ENCODE results near the gene SCGB3A2.

GRCh38 chr5:147842869-147843268 lies 35.6 kb upstream of the SCGB3A2 start:
- TF ChIP-seq CTCF (conservative IDR thresholded peaks at IDR 0.05; ENCODE audit: low read depth, low read length) (no peak), EZH2 (IDR thresholded peaks at IDR 0.05; ENCODE audit: low read length, unreplicated experiment) (no peak)

Measured in PC-3 (cell line).